ENCODE results near the gene CLK1. TPM values are rescaled to one million over a fixed set of nuclear protein-coding genes. Genes with fewer than 3 reads are reported as not detected.
A peak's percentile ranks its signal among the peaks of the same experiment; 100 is the strongest.
"Not testable (repeated sequence)": the region's sequence is repeated elsewhere in the genome, so short reads cannot be mapped to it uniquely, and the experiment has no call there.

CLK1 gene
- total RNA-seq, 1 donor, result 64.8 TPM

DNA sequence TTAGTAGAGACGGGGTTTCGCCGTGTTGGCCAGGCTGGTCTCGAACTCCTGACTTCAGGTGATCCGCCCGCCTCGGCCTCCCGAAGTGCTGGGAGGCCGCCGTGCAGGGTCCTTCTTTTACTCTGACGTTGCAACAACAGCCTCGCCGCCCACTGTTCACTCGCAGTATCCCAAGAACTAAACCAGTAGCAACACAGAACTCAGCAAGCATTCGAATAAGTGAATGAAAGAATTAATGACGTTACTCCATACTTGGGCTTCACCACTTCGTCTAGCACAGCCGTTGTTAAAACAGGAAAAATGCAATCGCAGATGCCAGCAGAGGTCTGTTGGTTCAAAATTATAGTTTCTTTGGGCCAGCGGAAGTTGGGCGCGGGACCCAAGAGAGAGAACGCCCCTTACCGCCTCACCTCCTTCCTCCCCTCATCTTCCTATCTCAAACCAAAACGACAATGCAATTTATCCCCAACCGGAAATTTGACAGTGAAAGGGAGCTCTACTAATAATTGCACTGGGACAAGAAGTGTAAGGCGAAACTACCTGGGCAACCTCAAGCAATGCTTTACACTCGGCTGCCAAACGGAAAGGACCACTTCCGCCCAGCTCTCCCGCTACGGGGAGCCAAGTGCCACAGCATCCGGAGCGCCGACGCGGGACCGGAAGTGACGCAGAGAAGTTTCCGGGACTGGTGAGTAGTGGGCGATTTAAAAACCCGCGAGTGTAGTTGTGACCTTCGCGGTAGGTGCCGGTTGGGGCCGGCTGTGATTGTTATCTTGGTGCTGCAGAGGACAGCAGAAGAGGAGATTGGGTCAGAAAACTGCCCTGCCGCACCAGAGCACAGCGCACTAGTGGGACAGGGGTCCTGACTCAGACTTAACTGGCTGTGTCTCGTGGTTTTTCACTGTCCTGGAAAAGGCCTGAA, 24.5 kb upstream of the CLK1 start, which contains the start of the genes NIF3L1 and PPIL3:
NIF3L1 (plus strand) TSS at position 668 of the 922 bp plus-strand sequence. CDS start 2,573 bp downstream, outside the sequence.
PPIL3 (minus strand) TSS at position 374 of the 922 bp plus-strand sequence. CDS start 1,462 bp downstream, outside the sequence.
- peak within 1 kb of the TSS; percentile 70 for H3K4me3 ChIP-seq (ENCODE audit: low read depth, low read length)
- peak; percentile 98 for DNase-seq (ENCODE audit: low read depth)
- TF ChIP-seq CTCF (IDR thresholded peaks at IDR 0.05; ENCODE audit: insufficient read depth, low read depth, low read length), result no peak

DNA sequence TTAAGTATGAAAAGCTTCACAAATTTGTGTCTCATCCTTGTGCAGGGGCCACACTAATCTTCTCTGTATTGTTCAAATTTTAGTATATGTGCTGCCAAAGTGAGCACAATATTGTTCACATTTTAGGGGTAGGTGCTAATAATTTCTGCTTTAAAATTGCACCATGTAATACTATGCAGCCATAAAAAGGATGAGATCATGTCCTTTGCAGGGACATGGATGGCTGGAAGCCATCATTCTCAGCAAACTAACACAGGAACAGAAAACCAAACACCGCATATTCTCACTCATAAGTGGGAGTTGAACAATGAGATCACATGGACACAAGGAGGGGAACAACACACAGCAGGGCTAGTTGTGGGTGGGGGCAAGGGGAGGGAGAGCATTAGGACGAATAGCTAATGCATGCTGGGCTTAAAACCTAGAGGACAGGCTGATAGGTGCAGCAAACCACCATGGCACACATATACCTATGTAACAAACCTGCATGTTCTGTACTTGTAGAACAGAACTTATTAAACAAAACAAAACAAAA, 17.3 kb upstream of the CLK1 start:
- not testable (repeated sequence) for H3K4me3 ChIP-seq (ENCODE audit: low read depth, low read length); DNase-seq (ENCODE audit: low read depth)

GRCh38 chr2:200878289-200878880, 13.9 kb upstream of the CLK1 start:
- DNase-seq (ENCODE audit: low read depth), result no peak
- H3K4me3 ChIP-seq (ENCODE audit: low read depth, low read length), result no peak overlapping the region
- TF ChIP-seq CTCF (IDR thresholded peaks at IDR 0.05; ENCODE audit: insufficient read depth, low read depth, low read length), result no peak

DNA sequence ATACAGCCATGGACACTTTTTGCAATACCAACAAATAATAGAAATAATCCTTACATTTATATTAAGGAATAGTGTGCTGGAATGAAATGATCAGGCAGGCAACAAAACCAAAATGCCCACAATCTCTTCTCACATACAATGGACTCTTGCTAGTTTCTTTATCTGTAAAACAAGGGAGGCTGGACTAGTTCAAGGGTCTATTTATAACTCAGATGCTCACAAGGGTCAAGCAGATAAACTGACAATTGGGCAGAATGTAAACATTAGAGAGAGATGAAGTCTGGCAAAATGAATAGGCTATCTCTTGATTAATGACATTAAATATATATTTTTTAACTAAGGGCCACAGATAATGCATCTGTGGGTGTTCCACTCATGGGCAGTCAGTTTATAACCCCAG, 13.0 kb upstream of the CLK1 start:
- no peak for DNase-seq (ENCODE audit: low read depth)
- H3K4me3 ChIP-seq (ENCODE audit: low read depth, low read length), result no peak overlapping the region
- TF ChIP-seq CTCF (IDR thresholded peaks at IDR 0.05; ENCODE audit: insufficient read depth, low read depth, low read length), result no peak

DNA sequence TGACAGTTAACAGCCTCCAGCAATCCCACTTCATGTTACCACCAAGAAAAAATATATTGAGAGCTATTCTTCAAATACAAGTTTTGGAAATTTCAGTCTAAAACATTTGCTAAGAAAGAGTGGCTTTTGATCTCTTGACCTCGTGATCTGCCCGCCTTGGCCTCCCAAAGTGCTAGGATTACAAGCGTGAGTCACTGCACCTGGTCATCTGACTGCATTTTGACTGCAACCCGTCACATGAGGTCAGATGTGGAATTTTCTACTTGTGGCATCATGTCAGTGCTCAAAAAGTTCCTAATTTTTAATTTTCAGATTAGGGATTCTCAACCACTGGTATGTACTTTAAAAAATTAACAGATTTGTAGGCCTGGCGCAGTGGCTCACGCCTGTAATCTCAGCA, 9.1 kb upstream of the CLK1 start:
- no peak for TF ChIP-seq CTCF (IDR thresholded peaks at IDR 0.05; ENCODE audit: insufficient read depth, low read depth, low read length)
- DNase-seq (ENCODE audit: low read depth), result no peak
- H3K4me3 ChIP-seq (ENCODE audit: low read depth, low read length), result no peak overlapping the region

GRCh38 chr2:200871151-200871550, 6.7 kb upstream of the CLK1 start:
- H3K4me3 ChIP-seq (ENCODE audit: low read depth, low read length), result no peak overlapping the region
- DNase-seq (ENCODE audit: low read depth), result no peak
- TF ChIP-seq CTCF (IDR thresholded peaks at IDR 0.05; ENCODE audit: insufficient read depth, low read depth, low read length), result no peak

- no peak for TF ChIP-seq CTCF (IDR thresholded peaks at IDR 0.05; ENCODE audit: insufficient read depth, low read depth, low read length)
- no peak for DNase-seq (ENCODE audit: low read depth)
Observed at GRCh38 chr2:200869014-200869413, 4.6 kb upstream of the CLK1 start.

More at GRCh38 chr2:200869014-200869413, 4.6 kb upstream of the CLK1 start:
- no peak overlapping the region for H3K4me3 ChIP-seq (ENCODE audit: low read depth, low read length)
